Measurements from ENCODE around the gene EIF4G2.
"Not testable (repeated sequence)": the region's sequence is repeated elsewhere in the genome, so short reads cannot be mapped to it uniquely, and the experiment has no call there.

DNA sequence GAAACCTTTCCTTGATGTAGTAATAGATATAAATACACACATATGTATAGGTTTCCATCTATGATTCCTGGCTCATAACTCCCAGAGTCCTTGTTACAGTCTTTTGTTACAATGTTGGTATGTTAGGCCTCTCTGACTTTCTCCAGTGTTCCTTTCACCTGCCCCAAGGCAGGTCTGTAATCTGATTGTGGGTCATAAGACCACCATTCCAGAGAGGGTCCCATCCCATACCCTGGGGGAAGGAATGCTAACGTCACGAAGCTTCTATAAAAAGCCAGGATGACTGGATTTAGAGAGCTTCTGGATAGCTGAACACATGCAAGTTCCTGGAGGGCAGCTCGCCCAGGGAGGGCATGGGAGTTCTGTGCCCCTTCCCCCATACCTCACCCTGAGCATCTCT, 13.8 kb upstream of the EIF4G2 start:
- TF ChIP-seq, protein P1, sequence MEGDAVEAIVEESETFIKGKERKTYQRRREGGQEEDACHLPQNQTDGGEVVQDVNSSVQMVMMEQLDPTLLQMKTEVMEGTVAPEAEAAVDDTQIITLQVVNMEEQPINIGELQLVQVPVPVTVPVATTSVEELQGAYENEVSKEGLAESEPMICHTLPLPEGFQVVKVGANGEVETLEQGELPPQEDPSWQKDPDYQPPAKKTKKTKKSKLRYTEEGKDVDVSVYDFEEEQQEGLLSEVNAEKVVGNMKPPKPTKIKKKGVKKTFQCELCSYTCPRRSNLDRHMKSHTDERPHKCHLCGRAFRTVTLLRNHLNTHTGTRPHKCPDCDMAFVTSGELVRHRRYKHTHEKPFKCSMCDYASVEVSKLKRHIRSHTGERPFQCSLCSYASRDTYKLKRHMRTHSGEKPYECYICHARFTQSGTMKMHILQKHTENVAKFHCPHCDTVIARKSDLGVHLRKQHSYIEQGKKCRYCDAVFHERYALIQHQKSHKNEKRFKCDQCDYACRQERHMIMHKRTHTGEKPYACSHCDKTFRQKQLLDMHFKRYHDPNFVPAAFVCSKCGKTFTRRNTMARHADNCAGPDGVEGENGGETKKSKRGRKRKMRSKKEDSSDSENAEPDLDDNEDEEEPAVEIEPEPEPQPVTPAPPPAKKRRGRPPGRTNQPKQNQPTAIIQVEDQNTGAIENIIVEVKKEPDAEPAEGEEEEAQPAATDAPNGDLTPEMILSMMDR (IDR thresholded peaks at IDR 0.05) = not testable (repeated sequence)
- TF ChIP-seq POLR2A, EP300 (IDR thresholded peaks at IDR 0.05): not testable (repeated sequence)

Data from tibial nerve (tissue), 4 donors.